ENCODE results near the gene PIK3R1. TPM values are rescaled to one million over a fixed set of nuclear protein-coding genes. Genes with fewer than 3 reads are reported as not detected.

The PIK3R1 gene
- total RNA-seq, 2 donors from 2014 or later = 29.8 to 30.2 TPM

DNA sequence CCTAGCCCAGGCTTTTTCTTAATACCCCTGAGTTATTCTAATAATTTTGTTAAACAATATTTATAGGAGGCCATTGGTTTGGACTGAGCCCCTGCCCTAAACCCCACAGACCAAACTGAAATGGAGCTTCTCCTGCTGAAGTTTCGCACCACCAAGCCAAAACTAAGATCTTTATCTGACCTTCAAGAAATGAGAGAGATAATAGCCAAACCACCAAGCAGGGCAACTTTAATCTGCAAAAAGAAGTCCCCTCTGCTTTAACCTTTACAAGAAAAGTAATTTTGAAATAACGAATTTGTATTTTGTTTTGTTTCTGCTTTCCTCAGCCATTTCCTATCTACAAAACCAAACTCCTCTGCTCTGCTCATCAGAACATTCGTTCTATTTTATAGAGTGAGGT lies 125.5 kb downstream of the PIK3R1 start:
- Mint-ChIP-seq H3K27ac (no peak overlapping the region), H3K4me3 (no peak overlapping the region), H3K36me3 (ENCODE audit: low read depth) (no peaks in the 10 kb centered on the region), H3K9me3 (no peaks in the 10 kb centered on the region), H3K27me3 (ENCODE audit: insufficient read depth) (no peaks in the 10 kb centered on the region), H3K4me1 (peaks cover 5% of the 10 kb centered on the region)
- WGBS, 2 experiments (ENCODE audit: insufficient coverage in 1 of 2, insufficient read length in 1 of 2) = 99% methylated on average over 3 of the region's 3 CpGs; no CpG with 5 or more reads in 1 of the 2 experiments
- Histone ChIP-seq H3K27ac (ENCODE audit: low read depth, low read length) (no peak overlapping the region), H3K9ac (ENCODE audit: extremely low read depth, low read length, poor library complexity, severe bottlenecking) (no peak overlapping the region), H3K9me3 (ENCODE audit: control insufficient read depth, low read length) (no peaks in the 10 kb centered on the region), H3K4me1 (ENCODE audit: control insufficient read depth, insufficient read depth, low read length) (no peaks in the 10 kb centered on the region), H3K27me3 (ENCODE audit: control insufficient read depth, insufficient read depth, low read length, poor library complexity, severe bottlenecking) (no peaks in the 10 kb centered on the region), H3K36me3 (ENCODE audit: control insufficient read depth, insufficient read depth, low read length) (no peaks in the 10 kb centered on the region), H3K4me3 (ENCODE audit: low read length) (no peak overlapping the region)
- TF ChIP-seq, protein P1, sequence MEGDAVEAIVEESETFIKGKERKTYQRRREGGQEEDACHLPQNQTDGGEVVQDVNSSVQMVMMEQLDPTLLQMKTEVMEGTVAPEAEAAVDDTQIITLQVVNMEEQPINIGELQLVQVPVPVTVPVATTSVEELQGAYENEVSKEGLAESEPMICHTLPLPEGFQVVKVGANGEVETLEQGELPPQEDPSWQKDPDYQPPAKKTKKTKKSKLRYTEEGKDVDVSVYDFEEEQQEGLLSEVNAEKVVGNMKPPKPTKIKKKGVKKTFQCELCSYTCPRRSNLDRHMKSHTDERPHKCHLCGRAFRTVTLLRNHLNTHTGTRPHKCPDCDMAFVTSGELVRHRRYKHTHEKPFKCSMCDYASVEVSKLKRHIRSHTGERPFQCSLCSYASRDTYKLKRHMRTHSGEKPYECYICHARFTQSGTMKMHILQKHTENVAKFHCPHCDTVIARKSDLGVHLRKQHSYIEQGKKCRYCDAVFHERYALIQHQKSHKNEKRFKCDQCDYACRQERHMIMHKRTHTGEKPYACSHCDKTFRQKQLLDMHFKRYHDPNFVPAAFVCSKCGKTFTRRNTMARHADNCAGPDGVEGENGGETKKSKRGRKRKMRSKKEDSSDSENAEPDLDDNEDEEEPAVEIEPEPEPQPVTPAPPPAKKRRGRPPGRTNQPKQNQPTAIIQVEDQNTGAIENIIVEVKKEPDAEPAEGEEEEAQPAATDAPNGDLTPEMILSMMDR (conservative IDR thresholded peaks at IDR 0.05) = no peak
- DNase-seq = no peak

DNA sequence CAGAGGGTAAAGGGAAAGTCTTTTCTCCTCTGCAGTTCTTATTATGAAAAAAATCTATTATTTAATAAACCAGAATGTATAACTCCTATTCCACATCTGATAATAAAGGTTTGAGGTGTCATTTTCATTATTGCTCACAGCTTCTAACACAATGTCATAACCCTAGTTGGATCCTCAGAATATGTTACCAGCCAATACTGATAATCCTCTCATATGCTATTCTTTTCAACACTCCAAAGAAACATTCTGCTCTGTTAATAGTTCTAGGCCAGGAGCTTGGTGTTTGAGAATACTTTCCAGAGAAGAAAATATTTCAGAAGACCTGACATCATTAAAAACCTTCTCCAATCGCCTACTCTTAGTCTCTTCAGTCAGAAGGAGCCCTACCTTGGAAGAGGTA lies 127.1 kb downstream of the PIK3R1 start:
- Histone ChIP-seq H3K27ac (ENCODE audit: low read depth, low read length) (no peak overlapping the region), H3K4me1 (ENCODE audit: control insufficient read depth, insufficient read depth, low read length) (no peaks in the 10 kb centered on the region), H3K36me3 (ENCODE audit: control insufficient read depth, insufficient read depth, low read length) (no peaks in the 10 kb centered on the region), H3K9ac (ENCODE audit: extremely low read depth, low read length, poor library complexity, severe bottlenecking) (no peak overlapping the region), H3K9me3 (ENCODE audit: control insufficient read depth, low read length) (no peaks in the 10 kb centered on the region), H3K4me3 (ENCODE audit: low read length) (no peak overlapping the region), H3K27me3 (ENCODE audit: control insufficient read depth, insufficient read depth, low read length, poor library complexity, severe bottlenecking) (no peaks in the 10 kb centered on the region)
- H3K36me3 Mint-ChIP-seq (ENCODE audit: low read depth) = no peaks in the 10 kb centered on the region
- H3K9me3 Mint-ChIP-seq = peaks cover 2% of the 10 kb centered on the region
- H3K4me1 Mint-ChIP-seq = peaks cover 5% of the 10 kb centered on the region
- 100% methylated on average over 1 of the region's 1 CpG; no CpG with 5 or more reads in 1 of the 2 experiments for WGBS, 2 experiments (ENCODE audit: insufficient coverage in 1 of 2, insufficient read length in 1 of 2)
- TF ChIP-seq, protein P1 (conservative IDR thresholded peaks at IDR 0.05) = no peak
- no peaks in the 10 kb centered on the region for H3K27me3 Mint-ChIP-seq (ENCODE audit: insufficient read depth)
- no peak overlapping the region for H3K27ac Mint-ChIP-seq
- H3K4me3 Mint-ChIP-seq = no peak overlapping the region
- DNase-seq = no peak

DNA sequence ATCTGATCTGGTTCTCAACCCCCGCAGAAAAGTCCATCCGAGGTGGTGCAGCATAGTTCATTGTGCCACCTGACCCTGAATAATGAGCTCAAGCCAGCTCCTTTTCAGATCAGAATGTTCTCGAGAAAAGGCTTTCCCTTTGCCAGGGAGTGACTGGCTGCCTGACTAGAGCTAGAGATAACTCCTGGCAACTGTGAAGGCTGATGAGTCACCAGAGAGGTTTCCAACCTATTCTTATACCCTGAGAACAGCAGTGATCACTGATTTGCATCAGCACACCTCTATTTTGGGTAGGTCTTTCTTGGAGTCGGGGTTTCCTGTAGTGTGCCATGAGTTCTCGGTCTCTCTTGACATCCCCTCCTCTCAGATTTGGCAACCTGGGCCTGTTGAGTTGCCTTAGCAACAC lies 127.9 kb downstream of the PIK3R1 start:
- Histone ChIP-seq H3K27ac (ENCODE audit: low read depth, low read length) (no peak overlapping the region), H3K9ac (ENCODE audit: extremely low read depth, low read length, poor library complexity, severe bottlenecking) (no peak overlapping the region), H3K9me3 (ENCODE audit: control insufficient read depth, low read length) (peaks cover 6% of the 10 kb centered on the region), H3K4me1 (ENCODE audit: control insufficient read depth, insufficient read depth, low read length) (no peaks in the 10 kb centered on the region), H3K36me3 (ENCODE audit: control insufficient read depth, insufficient read depth, low read length) (no peaks in the 10 kb centered on the region), H3K27me3 (ENCODE audit: control insufficient read depth, insufficient read depth, low read length, poor library complexity, severe bottlenecking) (no peaks in the 10 kb centered on the region), H3K4me3 (ENCODE audit: low read length) (no peak overlapping the region)
- WGBS, 2 experiments (ENCODE audit: insufficient coverage in 1 of 2, insufficient read length in 1 of 2) = 86 to 93% methylated on average over 2 to 5 of the region's 5 CpGs
- no peak overlapping the region for H3K27ac Mint-ChIP-seq
- H3K4me3 Mint-ChIP-seq = no peak overlapping the region
- no peaks in the 10 kb centered on the region for H3K27me3 Mint-ChIP-seq (ENCODE audit: insufficient read depth)
- TF ChIP-seq, protein P1 (conservative IDR thresholded peaks at IDR 0.05) = no peak
- H3K9me3 Mint-ChIP-seq = peaks cover 10% of the 10 kb centered on the region
- peaks cover 5% of the 10 kb centered on the region for H3K4me1 Mint-ChIP-seq
- H3K36me3 Mint-ChIP-seq (ENCODE audit: low read depth) = no peaks in the 10 kb centered on the region
- peak; percentile 50 for DNase-seq
